GM21447 (cell line): ENCODE measurements around the gene IL36RN.

ENCODE experiments used
- ATAC-seq: cut with Tn5 transposase; IDR thresholded peaks from one replicate; pipeline ENCODE4 v1.9.1; 2021; ENCODE audit not compliant: unreplicated experiment

IL36RN gene

DNA sequence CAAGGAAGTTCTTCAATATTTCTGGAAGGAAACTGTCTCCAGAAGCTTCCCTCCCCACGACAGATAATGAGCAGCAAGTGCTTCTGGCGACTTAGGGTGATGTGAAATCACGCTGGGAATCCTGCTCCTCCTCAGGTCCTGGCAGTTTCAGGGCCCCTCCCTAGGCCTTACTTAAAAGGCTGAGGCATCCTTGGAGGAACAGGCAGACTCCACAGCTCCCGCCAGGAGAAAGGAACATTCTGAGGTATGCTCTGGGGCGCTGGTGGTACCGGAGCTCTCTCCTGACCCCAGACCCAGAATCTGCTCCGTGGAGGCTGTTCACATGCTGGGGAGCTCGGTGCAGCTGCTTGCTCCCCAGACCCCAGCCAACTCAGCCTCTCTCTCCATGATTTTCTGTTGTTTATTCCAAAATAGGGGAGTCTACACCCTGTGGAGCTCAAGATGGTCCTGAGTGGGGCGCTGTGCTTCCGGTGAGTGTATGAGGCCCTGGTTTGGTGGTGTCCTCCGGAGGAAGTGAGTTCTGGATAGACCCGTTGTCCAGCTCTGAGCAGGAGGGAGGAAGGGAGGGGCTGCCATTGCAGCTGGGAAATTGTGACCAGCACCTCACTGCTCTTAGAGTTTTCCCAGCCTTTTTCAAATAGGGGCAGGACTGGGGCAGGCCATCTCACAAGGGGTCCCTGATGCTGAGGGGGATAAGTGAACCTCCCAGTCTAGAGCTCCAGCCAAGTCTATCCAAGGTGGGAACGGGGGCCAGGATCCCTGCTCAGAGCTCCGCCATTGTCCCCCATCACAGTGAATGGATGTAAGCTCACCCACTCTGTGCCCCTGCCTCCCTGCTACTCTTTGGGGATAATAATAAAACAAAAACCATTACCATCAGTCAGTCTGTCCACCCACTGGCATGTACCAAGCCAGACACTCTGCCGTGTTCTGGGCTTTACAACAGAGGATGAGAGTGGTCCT lies at the start of gene IL36RN:
TSS of gene IL36RN (plus strand) at position 201 of the 963 bp plus-strand sequence. CDS start at position 442, 241 bp downstream.
- ATAC-seq = no peak

DNA sequence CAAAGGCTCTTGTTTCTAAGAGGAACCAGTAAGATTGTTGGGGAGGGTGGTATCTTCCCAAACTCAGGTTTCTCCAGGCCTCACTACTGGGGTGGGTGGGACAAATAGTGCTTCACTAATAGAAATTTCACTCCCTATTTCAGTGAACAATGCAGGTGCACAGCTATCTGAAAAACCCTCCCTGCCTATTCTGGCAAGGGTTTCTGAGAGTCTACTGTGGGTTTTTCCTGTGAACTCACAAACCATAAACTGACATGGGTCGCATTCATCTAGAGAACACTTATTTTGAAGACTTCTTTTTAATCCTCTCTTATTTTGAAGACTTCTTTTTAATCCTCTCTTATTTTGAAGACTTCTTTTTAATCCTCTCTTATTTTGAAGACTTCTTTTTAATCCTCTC lies 49.4 kb upstream of the IL36RN start:
- no peak for ATAC-seq

DNA sequence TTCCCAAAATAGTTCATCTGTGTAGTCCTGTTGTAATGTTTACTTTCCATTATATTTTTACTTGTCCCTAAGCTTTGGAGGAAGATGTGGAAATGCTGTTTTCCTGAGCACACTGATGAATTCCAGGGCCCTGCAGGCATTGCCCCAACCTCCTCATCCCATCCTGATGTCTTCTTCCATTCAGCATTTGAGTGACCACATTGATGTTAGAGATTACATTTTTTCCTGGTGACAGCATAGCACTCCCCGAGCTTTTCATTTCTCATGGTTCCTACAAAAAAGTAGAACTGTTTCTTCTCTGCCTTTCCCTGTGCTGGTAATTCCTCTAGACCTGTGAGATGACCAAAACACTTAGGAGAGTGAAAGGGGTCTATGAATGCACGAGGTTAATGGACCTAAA lies 48.9 kb upstream of the IL36RN start:
- ATAC-seq = no peak

DNA sequence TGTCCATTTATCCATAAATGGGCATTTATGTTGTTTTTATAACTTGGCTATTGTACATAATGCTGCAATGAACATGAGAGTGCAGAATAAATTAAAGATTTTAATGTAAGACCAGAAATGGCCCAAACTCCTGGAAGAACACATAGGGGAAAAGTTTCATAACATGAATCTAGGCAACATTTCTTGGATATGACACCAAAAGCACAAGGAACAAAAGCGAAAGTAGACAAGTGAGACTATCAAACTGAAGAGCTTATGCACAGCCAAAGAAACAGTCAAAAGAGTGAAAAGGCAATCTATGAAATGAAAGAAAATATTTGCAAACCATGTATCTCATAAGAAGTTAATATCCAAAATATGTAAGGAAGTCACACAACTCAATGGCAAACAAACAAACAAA lies 47.9 kb upstream of the IL36RN start:
- ATAC-seq = no peak

- no peak for ATAC-seq
These were observed 46.3 kb upstream of the IL36RN start for GRCh38 chr2:113012436-113013335.

- ATAC-seq = no peak
These were observed 45.7 kb upstream of the IL36RN start for GRCh38 chr2:113013336-113013661.

DNA sequence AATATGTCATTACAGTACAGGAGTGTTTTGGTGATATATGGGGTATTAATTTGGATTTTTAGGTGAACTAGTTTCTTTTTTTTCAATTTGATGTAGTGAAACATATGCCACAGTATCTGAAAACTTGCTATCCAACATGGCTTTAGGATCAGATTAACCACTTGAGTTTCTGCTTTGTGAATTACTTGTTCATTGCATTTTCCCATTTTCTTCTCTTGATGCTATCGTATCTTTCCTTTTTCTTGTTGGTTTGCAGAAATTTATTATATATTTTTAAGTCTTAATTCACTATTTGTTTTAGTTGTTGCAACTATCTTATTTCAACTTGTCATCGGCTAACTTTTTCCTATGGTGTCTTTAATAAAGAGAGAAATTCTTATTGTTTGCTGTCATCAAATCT lies 44.9 kb upstream of the IL36RN start:
- ATAC-seq = no peak

GRCh38 chr2:113015042-113015441 lies 44.0 kb upstream of the IL36RN start:
- ATAC-seq = no peak

GRCh38 chr2:113015655-113016054 lies 43.3 kb upstream of the IL36RN start:
- no peak for ATAC-seq

DNA sequence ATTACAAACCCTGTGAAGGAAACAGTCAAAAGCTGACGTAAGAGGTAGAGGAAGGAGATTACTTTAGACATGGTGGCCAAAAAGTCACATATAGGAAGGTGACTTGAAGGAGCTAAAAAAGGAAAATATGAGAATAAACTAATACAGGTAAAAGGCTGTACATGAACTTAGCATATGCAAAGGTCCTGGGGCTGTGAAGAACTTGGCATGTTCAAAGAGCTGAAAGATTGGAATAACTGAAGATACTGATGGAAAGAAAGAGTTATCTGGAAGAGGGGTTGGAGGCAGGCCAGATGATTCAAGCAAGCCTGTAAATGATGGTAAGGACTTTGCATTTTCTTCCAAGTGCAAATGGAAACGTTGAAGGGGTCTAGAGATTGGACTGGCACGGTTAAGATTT lies 40.5 kb upstream of the IL36RN start:
- no peak for ATAC-seq

GRCh38 chr2:113021312-113021711 lies 37.7 kb upstream of the IL36RN start:
- ATAC-seq = no peak

- no peak for ATAC-seq
These were observed 34.2 kb upstream of the IL36RN start for GRCh38 chr2:113024764-113025163.

DNA sequence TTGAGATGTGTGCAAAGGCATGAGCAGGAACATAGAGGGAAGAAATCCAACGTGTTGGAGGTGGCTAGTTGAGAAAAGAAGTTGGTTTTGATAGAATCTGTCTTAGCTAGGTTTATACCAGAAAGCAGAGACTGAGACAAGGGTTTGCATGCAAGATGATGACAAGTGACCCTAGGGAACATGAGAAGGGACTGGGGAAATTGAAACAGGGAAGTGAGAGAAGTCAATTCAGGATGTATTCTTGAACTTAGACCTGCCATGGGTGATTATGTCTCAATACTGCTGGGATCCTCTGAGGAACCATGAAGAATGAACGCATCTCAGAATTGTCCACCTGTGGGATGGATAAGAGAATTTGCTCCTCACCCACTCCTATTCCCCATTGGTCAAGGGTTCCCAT lies 33.3 kb upstream of the IL36RN start:
- no peak for ATAC-seq

DNA sequence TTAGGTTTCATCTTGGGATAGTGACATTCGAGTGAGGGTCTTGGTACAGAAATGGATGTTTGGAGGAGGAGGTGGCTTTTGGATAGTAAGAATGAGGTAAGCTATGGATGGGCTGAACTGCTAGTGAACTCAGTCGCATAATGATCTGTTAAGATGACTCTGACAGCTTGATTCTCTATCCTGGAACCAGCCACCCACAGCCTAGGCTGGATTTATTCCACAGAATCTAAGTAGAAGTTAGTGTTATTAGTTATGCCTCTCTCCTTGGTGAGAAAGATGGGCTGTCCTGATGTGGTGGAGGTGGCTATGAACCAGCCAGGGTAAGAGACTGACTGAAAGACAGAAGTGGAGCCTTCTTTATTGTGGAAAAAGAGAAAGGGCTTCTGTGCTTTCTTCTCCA lies 31.3 kb upstream of the IL36RN start:
- no peak for ATAC-seq

- no peak for ATAC-seq
These were observed 30.9 kb upstream of the IL36RN start for GRCh38 chr2:113028112-113028511.

- ATAC-seq = no peak
These were observed 26.3 kb upstream of the IL36RN start for GRCh38 chr2:113032737-113033136.

DNA sequence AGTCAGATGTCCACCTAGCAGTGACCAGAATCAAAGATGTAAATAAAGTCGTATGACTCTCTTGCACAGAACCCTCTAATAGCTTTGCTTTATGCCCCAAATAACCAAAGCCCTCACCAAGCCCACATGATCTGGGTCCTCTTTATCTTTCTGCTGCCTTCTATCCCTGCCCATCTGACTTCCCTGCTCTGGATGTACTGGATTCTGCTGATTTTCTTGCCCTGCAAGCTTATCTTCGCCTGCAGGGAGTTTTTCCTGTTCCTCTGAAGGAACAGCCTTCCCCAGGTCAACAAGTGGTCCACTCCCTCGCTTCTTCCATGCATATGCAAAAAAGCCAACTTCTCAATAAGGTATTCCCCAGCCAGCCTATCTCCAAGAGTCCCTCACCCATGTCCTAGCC lies 25.0 kb upstream of the IL36RN start:
- ATAC-seq = no peak

DNA sequence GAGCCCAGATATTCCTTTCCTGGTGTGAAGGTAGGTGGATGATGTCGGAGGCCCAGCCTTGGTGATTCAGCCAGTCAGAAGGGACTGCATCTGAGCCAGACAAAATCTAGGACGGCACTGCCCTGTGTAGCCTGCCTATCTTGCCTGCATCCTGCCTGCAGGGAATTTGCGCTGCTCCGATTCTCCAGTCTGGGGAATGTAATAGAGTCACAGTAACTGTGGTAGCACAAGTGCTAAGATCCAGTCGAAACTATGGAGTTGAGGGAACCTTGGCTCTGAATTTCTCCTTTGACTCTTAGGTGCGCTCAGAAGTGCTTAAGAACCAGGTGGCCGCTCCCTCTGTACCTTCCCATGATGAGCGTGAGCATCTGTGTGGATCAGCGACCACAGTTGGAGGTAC lies 22.2 kb upstream of the IL36RN start:
- no peak for ATAC-seq

DNA sequence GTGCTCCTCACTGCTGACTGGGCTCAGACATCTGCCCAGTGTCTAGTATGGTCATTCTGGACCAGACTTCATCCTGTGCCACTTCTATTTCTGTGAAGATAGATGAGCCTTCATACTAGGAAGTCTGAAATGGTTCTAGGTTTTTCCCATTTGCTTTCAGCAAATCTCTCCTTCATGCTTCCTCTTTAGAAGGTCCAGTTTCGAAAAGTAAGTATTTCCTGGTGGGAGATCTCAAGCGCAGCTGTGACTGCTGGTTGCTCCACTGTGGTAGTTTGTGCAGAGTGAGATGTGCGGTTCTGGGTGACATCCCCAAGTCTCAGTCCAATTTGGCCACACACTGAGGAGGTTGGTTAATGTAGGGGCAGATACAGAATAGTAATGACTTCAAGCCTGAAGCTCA lies 20.7 kb upstream of the IL36RN start:
- no peak for ATAC-seq

DNA sequence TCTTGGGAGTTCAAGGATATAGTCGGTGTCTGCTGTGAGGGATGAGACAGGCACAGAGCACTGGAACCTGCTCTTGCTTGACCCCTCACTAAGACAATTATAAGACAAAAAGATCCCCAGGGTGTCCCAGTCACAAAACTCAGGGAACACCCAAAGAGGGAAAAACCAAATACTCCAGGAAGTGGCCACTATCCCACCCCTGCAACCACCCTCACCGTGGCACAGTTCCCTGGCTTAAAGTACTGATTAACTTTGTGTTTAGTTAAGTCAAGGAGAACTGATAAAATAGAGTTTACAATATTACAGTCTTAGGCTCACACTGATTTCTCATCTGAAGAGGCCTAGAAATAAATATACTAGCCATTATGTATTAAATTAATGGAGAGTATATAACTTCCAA lies 19.8 kb upstream of the IL36RN start:
- no peak for ATAC-seq

DNA sequence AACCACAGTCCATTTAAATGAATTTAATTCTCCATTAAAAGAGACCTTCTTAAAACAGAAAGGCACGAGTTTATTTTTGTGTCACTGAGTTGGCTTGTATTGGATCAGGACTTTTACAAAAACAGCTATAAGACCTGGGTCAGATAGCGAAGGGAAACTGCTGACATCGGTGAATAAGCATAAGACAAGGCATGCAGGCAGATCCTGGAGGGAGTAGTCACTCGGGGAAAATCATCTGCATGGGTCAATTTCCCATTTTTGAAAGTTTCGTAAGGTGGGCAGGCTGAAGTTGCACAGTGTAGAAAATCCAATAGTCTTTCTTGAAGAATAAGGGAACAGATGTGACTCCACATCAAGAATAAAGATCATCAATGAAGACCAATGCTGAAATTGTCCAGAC lies 19.3 kb upstream of the IL36RN start:
- no peak for ATAC-seq

- ATAC-seq = no peak
These were observed 17.1 kb upstream of the IL36RN start for GRCh38 chr2:113041871-113042270.
